Stimulated activated CD8-positive, alpha-beta memory T cell treated with anti-CD3 and anti-CD28 coated beads, Interleukin-15, amount 100 ng/mL, for 48 hours (primary cell): ENCODE results near the gene BAK1.
"Not testable (repeated sequence)": the region's sequence is repeated elsewhere in the genome, so short reads cannot be mapped to it uniquely, and the experiment has no call there.

Source experiments
- DNase-seq, 2 donors: peaks; one replicate each; pipeline ENCODE4 v3.0.0-alpha.2; 2020; ENCODE audit warnings: low read depth in 2 of 2

Gene BAK1

GRCh38 chr6:33552252-33552651, 27.8 kb downstream of the BAK1 start:
- no peak for DNase-seq

- no peak for DNase-seq
These were observed 28.5 kb downstream of the BAK1 start for GRCh38 chr6:33551538-33551937.

- DNase-seq, result no peak
These were observed 30.2 kb downstream of the BAK1 start for GRCh38 chr6:33549896-33550295.

GRCh38 chr6:33549196-33549595, 30.9 kb downstream of the BAK1 start:
- no peak for DNase-seq

GRCh38 chr6:33547499-33547898, 32.6 kb downstream of the BAK1 start:
- DNase-seq, result no peak

- no peak for DNase-seq
These were observed 33.3 kb downstream of the BAK1 start for GRCh38 chr6:33546766-33547165.

GRCh38 chr6:33545292-33545691, 34.8 kb downstream of the BAK1 start:
- DNase-seq, result not testable (repeated sequence)

- no peak for DNase-seq
These were observed 37.0 kb downstream of the BAK1 start for GRCh38 chr6:33543116-33543515.

- no peak for DNase-seq
These were observed 39.3 kb downstream of the BAK1 start for GRCh38 chr6:33540768-33541167.

GRCh38 chr6:33534702-33535101, 45.4 kb downstream of the BAK1 start:
- no peak for DNase-seq

GRCh38 chr6:33533163-33533869, 46.8 kb downstream of the BAK1 start:
- peak; percentile 44 to 48 for DNase-seq

- not testable (repeated sequence) for DNase-seq
These were observed 47.6 kb downstream of the BAK1 start for GRCh38 chr6:33532431-33532830.

- DNase-seq, result not testable (repeated sequence)
These were observed 49.5 kb downstream of the BAK1 start for GRCh38 chr6:33530617-33531016.
